Glomerular visceral epithelial cell (primary cell): ENCODE measurements around the gene HMGA1.

ENCODE experiments used
- DNase-seq: peaks from one replicate; pipeline ENCODE4 v3.0.0-alpha.2; 2016; ENCODE audit errors: extremely low spot score

The HMGA1 gene

DNA sequence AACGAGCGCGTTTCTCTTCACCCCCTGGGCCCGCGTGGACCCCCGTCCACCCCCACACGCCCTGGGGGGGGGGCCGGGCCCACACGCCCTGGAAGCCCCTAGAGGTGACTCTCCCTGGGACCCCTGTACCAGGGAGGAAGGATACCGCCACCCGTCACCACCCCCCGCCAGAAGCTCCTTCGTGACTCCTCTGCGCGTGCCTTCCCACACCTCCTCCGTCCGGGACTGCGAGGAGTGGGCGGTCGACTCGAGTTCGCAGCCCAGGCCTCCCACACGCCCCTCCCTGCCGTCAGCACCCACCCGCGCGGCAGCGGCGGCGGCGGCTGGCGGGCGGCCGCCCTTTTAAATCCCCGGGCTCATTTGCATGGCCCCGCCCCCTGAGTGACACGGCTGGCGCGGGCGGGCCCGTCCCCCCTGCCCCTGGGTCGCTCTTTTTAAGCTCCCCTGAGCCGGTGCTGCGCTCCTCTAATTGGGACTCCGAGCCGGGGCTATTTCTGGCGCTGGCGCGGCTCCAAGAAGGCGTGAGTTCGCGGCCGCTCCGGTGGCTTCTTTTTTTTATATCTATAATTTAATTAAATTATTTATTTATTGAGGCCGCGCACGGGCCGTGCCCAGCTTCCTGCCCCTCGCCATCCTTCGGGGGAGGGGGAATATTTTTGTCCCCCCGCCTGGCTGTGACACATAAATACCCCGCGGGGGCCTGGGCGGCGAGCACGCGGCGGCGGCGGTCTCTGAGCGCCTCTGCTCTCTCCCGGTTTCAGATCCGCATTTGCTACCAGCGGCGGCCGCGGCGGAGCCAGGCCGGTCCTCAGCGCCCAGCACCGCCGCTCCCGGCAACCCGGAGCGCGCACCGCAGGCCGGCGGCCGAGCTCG lies at the start of gene HMGA1:
TSS of gene HMGA1 (plus strand) at position 431 of the 873 bp plus-strand sequence. CDS start 3,908 bp downstream, outside the sequence.
- DNase-seq: peak; percentile 93

GRCh38 chr6:34189806-34190503 lies 46.7 kb upstream of the HMGA1 start:
- no peak for DNase-seq

DNA sequence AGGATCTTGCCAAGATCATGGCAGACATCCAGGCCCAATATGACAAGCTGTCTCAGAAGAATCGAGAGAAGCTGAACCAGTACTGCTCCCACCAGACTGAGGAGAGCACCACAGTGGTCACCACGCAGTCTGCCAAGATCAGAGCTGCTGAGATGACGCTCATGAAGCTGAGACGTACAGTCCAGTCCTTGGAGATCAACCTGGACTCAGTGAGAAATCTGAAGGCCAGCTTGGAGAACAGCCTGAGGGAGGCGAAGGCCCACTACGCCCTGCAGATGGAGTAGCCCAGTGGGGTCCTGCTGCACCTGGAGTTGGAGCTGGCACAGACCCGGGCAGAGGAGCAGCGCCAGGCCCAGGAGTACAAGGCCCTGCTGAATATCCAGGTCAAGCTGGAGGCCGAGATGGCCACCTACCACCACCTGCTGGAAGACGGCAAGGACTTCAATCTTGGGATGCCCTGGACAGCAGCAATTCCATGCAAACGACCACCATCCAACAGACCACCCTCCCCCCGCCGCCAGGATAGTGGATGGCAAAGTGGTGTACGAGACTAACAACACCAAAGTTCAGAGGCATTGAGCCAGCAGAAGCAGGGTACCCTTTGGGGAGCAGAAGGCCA lies 46.1 kb upstream of the HMGA1 start:
- no peak for DNase-seq

- DNase-seq: no peak
Observed at GRCh38 chr6:34194772-34195171, 41.9 kb upstream of the HMGA1 start.

DNA sequence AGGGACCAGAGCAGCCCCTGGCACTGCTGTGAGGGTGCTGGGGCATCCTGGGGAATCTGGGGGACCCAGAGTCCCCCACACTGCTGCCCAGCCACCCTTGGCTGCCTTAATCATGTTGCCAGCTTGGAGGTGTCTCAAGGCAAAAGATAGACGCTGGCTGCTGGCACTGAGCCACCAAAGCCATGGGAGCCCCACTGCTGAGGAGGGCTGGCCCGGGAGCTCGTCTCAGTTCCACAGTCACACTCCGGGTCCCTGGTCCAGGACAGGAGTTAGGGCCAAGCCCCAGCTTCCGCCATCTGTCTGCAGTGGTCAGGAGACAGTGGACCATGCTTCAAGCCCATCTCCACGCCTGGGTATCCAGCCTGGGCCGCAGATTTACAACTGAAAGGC lies 41.0 kb upstream of the HMGA1 start:
- DNase-seq: no peak

DNA sequence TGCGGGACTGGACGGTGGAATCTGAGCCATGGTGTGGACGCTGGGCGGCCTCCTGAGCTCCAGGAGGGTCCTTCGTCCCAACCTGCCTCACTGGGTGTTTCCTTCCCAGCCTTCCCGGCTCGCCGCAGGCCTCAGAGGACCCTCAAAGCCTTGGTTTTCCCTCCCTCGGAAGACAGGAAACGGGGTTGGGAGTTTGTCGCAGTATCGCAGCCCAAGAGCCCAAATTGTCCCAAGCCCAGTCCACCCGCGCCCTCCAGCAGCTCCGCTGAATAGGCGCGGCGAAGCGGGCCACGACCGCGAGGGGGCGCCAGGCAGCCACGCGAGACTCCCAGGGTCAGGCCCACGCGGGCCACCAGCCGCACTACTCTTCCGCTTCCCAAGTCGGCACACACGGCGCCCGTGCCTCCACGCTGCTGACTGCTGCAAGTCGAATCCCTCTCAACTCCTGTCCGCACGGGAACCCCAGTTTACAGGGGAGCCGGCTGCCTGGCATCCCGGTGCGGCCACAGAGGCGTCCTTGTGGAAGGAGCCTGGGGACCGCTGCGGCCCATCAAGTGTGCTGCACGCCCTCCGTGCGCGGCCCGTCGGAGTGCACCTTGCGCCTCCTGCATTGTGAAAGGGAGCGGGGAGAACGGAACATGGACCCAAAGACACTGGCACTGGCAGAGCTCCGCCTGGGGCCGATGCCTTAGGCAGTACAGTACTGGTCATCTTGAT lies 40.4 kb upstream of the HMGA1 start:
- peak; percentile 75 for DNase-seq

DNA sequence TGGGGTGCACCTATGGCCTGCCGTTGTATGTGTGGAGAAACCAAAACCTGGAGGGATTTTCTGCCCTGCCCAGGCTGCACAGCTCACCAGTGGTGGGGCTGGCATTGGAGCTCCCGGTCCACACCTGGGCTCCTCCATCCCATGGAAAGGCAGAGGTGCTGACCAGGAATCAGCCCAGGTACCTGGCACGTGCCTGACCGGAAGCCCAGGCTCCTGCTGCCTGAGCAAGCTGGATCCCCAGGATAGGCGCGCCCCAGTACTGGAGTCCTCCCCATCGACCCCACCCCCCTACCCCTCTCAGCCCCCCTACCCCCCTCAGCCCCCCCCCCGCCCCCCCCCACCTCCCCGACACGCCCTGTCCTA lies 39.9 kb upstream of the HMGA1 start:
- no peak for DNase-seq

- no peak for DNase-seq
Observed at GRCh38 chr6:34200340-34200971, 36.2 kb upstream of the HMGA1 start.

- no peak for DNase-seq
Observed at GRCh38 chr6:34201455-34202107, 35.1 kb upstream of the HMGA1 start.

GRCh38 chr6:34202329-34203201 lies 34.1 kb upstream of the HMGA1 start:
- DNase-seq: no peak

GRCh38 chr6:34204693-34205092 lies 32.0 kb upstream of the HMGA1 start:
- DNase-seq: no peak

DNA sequence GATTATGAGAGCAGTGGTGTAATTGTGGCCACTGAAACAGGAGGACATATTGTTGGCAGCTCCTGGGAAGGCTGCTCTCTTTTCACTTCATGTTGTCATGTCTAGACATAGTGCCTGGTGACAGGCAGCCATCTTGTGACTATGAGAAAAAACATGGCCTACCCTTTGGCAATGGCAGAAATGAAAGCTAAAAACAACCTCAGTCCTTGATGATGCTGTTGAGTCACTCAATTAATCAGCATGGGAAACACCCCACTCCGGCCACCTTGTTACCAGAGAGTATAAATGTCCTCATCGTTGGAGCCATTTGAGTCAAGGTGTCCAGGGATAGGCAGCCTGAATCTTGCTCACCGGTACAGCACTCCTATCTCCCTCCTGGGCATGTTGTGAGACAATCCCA lies 31.2 kb upstream of the HMGA1 start:
- DNase-seq: no peak

DNA sequence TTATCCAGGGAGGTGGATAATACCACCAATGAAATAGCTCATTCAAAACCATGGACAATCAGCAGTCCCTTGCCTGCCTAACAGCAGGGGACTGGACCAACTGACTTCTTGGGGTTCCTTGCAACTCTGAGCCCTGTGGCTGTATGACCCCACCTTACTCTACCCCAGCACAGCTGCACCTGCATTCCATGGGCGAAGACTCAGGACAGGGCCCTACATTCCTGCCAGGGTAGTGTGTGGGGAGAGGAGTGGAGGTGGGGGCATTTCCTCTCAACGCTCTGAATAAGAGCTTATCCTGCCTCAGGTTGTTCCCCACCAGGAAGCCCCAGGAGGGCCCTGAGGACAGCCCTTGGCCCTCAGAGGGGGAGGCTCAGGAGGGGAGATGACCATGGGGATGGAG lies 30.8 kb upstream of the HMGA1 start:
- DNase-seq: no peak

- no peak for DNase-seq
Observed at GRCh38 chr6:34206726-34207125, 29.9 kb upstream of the HMGA1 start.

GRCh38 chr6:34207695-34208443 lies 28.8 kb upstream of the HMGA1 start:
- DNase-seq: no peak

GRCh38 chr6:34213772-34214171 lies 22.9 kb upstream of the HMGA1 start:
- DNase-seq: no peak

DNA sequence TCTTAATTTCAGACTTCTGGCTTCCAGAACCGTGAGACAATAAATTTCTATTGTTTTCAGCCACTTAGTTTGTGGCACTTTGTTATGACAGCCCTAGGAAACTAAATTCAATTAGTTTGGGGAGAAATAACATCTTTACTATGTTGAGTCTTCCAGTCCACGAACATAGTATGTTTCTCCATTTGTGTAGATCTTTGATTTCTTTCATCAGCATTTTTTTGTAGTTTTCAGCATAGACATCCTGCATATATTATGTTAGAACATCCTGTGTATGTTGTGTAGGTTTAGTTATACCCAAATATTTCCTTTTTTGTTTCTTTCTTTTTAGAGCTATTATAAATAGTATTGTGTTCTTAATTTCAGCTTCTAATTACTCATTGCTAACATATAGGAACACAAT lies 18.0 kb upstream of the HMGA1 start:
- DNase-seq: no peak

DNA sequence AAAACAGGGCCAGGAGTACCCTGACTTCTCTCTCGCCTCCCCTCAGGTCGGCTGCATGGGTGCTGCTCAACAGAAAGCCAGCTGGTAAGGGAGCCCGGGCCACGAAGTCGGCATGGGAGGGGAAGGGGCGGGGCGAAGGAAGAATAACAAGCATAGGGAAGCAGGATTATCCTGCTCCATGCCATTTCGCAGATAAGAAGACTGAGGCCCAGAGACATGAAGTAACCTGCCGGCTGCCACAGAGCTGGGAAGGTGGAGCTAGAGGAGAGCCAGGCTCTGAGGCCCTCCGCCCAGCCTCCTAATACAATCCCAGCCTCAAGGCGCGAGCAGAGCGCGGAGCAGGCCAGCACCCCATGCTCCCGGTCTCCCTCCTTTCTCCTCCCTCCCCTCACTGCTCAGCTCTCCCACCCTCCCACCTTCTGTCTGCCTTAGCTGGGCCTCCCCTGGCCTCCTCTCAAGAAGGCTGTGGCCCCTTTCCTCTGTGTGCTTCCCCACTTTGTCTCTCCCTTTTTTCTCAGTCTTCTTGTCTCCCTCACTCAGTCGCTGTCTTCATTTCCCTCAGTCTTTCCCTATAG lies 13.2 kb upstream of the HMGA1 start:
- no peak for DNase-seq
